ENCODE results near the gene CHFR. TPM values are rescaled to one million over a fixed set of nuclear protein-coding genes. Genes with fewer than 3 reads are reported as not detected.

The CHFR gene, protein sequence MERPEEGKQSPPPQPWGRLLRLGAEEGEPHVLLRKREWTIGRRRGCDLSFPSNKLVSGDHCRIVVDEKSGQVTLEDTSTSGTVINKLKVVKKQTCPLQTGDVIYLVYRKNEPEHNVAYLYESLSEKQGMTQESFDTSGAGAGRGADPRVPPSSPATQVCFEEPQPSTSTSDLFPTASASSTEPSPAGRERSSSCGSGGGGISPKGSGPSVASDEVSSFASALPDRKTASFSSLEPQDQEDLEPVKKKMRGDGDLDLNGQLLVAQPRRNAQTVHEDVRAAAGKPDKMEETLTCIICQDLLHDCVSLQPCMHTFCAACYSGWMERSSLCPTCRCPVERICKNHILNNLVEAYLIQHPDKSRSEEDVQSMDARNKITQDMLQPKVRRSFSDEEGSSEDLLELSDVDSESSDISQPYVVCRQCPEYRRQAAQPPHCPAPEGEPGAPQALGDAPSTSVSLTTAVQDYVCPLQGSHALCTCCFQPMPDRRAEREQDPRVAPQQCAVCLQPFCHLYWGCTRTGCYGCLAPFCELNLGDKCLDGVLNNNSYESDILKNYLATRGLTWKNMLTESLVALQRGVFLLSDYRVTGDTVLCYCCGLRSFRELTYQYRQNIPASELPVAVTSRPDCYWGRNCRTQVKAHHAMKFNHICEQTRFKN
- total RNA-seq = 43.2 and 53.5 TPM in 2 replicates

DNA sequence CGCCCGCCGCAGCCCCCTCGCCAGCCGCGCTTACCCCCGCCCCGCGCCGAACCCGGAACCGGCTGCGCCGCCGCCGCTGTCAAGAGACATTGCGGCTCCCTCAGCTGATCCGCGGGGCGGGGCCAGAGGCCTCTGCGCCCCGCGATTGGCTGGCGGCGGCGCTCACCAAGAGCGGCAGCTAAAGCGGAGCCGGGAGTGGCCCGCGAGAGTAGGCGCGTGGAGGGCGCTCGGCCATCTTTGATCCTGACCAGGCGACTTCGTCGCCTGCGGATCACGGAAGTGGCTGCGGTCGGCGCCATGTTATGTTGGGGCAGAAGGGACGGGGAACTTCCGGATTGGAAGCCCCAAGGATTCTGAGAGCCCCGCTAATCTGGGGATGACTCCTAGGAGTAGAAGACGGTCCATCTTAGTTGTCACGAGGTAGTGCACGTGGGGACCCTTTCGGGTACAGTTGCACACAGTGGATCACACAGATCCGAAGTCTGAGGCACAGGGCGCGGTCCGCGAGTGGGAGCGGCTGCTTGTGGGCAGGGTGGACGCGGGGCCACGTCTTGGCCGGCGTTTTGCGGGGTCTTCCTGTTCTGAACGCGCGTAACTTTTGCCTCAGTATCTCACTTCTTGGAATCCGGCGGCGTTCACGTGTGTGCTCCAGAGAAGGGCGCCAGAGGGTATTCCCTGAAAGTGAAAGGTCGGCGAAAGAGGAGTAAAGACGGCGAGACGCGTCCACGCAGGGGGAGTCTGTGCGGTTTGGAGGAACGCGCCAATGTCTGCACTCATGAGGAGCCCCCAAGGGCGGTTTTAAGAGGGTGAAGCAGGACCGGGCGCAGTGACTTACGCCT, at the start of gene CHFR:
Gene CHFR (minus strand): TSS at position 93 of the 839 bp plus-strand sequence. CDS start 277 bp downstream, outside the sequence.

DNA sequence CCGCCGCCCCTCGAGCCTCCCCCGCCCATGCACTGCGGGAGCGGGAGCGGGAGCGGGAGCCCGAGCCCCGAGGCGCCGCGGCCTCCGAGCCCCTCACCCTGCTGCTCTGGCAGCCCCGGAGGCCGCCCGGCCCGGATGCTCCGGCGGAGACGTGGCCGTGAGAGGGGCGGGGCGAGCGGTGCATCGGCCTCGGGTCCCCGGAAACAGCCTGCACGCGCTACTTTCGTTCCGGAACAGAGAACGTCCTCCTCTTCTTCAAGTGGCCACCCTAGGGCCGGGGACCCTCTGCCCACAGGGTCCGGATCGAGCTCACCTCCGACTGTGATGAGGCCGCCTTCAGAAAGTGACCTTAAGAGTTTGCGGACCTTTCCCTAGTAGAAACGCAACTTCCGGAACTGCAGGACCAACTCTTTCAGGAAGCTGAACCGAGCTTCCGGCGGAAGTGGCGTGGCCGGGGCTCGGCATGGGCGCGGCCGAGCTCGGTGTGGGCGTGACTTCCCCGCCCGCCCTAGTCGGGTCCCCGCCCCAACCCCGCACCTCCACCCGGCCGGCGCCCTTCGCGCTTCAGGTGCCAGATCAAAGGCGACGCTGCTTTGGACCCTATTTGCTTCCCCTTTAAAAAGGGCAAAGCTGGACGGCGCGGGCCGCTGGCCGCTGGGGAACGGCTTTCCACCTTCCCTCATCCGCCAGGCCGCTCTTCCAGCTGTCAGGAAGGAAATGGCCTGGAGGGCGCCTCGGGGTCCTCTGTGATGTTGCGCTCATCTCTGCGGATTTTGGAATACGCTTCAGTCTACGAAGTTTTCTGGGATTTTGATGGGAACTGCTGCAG, 58.5 kb downstream of the CHFR start, which contains the start of gene GOLGA3:
Gene GOLGA3 (minus strand): TSS at position 164 of the 829 bp plus-strand sequence. CDS start 6,741 bp downstream, outside the sequence.

Other genes starting within 250 kb of the CHFR start
- 15.7 and 37.7 TPM in 2 replicates for gene POLE, start 200.3 kb downstream of the CHFR start, total RNA-seq
- gene PXMP2, start 200.0 kb downstream of the CHFR start, total RNA-seq = 13.0 and 29.3 TPM in 2 replicates
- 16.9 and 35.5 TPM in 2 replicates for gene PGAM5, start 176.8 kb downstream of the CHFR start, total RNA-seq
- 130 and 152 TPM in 2 replicates for gene ANKLE2, start 125.8 kb downstream of the CHFR start, total RNA-seq
- gene GOLGA3, start 58.7 kb downstream of the CHFR start, total RNA-seq = 104 and 161 TPM in 2 replicates
- 9.0 and 11.3 TPM in 2 replicates for gene ZNF605, start 68.7 kb upstream of the CHFR start, total RNA-seq
- gene ZNF26, start 98.8 kb upstream of the CHFR start, total RNA-seq = 16.7 and 27.9 TPM in 2 replicates
- gene ZNF84, start 149.9 kb upstream of the CHFR start, total RNA-seq = 17.0 and 37.3 TPM in 2 replicates
- gene ZNF140, start 193.3 kb upstream of the CHFR start, total RNA-seq = 23.0 and 27.9 TPM in 2 replicates
- 0.76 and 1.2 TPM in 2 replicates for gene ZNF891, start 242.7 kb upstream of the CHFR start, total RNA-seq
- 4.4 and 9.4 TPM in 2 replicates for gene ZNF10, start 243.0 kb upstream of the CHFR start, total RNA-seq

Data from placental epithelial cell (primary cell).